ENCODE measurements around the gene NCOA3.
A peak's percentile ranks its signal among the peaks of the same experiment; 100 is the strongest.

Gene NCOA3

GRCh38 chr20:47648943-47649342 is 147.3 kb downstream of the NCOA3 start:
- DNase-seq, result no peak

GRCh38 chr20:47652301-47652700 is 150.6 kb downstream of the NCOA3 start:
- DNase-seq, result no peak

GRCh38 chr20:47652794-47653193 is 151.1 kb downstream of the NCOA3 start:
- DNase-seq, result no peak

- DNase-seq, result no peak
Measured at GRCh38 chr20:47653869-47654268, 152.2 kb downstream of the NCOA3 start.

DNA sequence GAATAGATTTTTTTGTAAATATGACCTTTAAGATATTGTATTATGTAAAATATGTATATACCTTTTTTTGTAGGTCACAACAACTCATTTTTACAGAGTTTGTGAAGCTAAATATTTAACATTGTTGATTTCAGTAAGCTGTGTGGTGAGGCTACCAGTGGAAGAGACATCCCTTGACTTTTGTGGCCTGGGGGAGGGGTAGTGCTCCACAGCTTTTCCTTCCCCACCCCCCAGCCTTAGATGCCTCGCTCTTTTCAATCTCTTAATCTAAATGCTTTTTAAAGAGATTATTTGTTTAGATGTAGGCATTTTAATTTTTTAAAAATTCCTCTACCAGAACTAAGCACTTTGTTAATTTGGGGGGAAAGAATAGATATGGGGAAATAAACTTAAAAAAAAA is 152.7 kb downstream of the NCOA3 start:
- DNase-seq, result no peak

DNA sequence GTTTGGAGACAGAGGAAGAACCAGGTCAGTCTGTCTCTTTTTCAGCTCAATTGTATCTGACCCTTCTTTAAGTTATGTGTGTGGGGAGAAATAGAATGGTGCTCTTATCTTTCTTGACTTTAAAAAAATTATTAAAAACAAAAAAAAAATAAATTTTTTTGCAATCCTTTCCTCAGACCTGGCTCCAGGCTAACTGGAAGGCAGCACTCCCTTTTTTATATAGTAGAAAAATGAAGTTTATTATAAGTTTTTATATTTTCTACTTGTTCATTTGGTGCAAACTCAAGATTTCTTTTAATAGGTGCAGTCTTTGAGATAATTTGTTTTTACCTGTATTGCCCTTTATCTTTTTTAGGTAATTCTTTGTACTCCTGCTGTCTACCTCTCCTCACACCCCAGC is 153.9 kb downstream of the NCOA3 start:
- no peak for DNase-seq

DNA sequence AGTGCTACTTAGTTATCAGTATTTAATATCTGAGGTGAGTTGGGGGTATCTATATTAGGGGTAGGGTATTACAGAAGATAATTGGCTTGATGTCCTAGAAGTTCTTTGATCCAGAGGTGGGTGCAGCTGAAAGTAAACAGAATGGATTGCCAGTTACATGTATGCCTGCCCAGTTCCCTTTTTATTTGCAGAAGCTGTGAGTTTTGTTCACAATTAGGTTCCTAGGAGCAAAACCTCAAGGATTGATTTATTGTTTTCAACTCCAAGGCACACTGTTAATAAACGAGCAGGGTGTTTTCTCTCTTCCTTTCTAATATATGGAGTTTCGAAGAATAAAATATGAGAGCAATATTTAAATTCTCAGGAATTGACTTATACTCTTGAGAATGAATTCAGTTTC is 154.6 kb downstream of the NCOA3 start:
- no peak for DNase-seq

DNA sequence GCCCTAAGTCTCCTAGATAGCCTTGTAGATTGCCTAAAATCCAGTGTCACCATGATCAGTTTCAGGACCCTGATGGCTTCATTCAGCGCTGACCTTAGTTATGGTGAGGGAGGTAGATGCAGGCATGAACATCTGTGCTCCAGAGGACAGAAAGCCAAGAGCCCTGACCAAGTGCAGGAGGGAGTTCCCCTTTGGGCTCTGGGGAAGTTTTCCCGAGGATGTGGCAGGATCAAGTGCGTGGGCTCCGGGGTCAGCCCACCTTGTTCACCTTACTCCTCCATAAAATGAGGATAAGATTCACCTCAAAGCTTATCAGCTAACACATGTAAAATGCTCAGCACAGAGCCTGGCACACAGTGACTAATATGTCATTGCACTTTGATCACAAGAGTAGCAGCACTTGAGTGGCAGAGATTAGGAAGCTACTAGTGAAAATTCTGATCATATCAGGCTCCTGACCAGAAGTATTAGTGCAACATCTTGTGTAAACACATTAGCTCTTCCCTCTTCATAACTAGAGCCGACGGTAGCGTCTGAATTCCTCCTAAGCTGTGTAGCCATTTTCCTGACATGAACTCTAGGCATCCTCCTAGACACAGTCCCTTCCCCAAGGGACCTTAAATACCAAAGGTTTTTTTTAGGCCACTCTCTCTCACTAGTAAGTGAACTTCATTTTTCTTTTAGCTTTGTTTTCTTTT is 158.4 kb downstream of the NCOA3 start:
- DNase-seq, result no peak

GRCh38 chr20:47660602-47660905 is 158.9 kb downstream of the NCOA3 start:
- DNase-seq, result no peak

DNA sequence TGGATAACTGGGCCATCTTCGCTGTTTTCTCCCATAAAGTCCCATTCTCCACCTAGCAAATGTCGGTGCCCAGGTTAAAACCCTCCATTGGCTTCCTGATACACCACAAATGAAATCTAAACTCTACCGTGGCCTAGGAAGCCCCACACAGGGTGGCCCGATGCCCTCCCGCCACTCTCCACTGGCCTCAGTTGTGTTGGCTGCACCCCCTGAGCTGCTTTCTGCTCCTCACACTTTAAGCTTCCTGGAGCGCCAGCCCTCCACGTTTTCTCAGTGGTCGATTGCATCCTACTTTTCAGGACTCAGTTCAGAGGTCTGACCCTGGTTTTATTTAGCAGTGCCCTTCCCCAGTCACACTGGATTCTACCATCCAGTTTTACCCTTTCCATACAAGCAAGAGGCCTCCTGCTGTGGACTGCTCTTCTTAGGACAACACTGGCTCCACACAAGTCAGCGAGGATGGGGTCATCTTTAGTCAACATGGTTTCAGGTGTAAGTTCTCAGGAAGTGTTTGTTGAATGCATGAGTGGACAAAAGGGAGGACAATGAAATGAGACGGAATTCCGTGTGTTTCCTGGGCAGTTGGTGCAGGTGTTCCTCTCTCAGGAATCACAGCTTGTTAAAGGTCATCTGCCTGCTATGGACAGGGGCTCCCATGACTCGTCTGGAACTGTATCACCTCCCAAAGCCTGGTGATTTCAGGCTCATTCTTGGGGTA is 159.5 kb downstream of the NCOA3 start:
- DNase-seq, result no peak

DNA sequence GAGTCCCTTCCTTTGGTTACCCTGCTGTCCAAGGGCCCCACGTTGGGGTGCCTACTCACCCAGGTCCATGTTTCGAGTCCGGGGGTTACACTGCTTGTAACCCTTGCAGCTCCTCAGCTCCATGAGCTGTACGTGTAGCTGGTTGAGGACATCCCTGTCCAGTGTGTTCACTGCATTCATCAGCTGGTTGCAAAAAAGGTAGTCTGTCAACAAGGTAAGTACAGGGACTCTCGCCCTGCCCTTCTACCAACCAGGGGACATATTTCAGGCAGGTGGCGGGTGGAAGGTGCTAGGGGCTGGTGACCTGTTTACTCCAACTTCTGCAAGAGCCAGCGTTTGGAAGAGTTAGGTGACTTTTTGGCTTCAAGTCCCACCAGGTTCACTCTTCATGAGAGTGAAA is 160.0 kb downstream of the NCOA3 start:
- no peak for DNase-seq

GRCh38 chr20:47662483-47663353 is 161.0 kb downstream of the NCOA3 start:
- DNase-seq, result no peak

GRCh38 chr20:47663354-47664067 is 161.8 kb downstream of the NCOA3 start:
- peak; percentile 66 for DNase-seq

DNA sequence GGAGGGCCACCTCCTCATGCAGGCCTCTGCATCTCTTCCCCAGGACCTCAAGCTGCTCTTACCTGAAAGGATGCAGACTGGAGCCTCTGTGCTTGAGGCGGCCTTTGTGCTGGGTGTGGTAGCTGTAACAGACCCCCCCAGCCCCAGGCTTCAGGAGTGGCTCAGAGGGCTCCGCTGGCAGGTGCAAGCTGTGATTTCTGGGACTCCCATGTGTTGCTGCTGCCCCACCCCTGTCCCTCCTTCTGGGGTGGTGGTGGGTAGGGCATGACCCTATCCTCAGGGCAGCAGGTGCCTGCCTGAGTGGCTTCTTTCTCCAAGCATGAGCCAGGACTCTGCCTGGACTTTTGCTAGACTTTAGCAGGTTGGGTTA is 162.4 kb downstream of the NCOA3 start:
- DNase-seq, result no peak

DNA sequence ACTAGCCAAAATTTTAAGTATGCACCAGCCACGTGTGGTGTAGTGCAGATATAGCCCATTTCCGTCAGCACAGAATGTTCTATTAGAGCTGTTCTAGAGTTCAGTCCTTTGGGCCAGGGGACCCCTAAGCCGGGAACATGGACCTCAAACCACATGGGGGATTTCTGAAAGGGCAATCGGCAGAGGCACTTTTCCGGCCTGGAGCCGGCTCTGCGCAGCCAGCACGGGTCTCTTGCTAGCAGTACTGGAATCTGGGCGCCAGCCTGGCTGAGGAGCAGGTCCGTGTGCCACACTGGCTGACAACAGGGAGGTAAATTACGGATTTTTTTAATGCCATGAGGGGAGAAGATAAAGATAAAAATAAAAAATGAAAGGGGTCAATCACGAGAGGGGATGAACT is 163.1 kb downstream of the NCOA3 start:
- no peak for DNase-seq

- DNase-seq, result no peak
Measured at GRCh38 chr20:47665221-47665991, 163.7 kb downstream of the NCOA3 start.

- no peak for DNase-seq
Measured at GRCh38 chr20:47666304-47666703, 164.6 kb downstream of the NCOA3 start.

GRCh38 chr20:47667086-47667485 is 165.4 kb downstream of the NCOA3 start:
- no peak for DNase-seq

DNA sequence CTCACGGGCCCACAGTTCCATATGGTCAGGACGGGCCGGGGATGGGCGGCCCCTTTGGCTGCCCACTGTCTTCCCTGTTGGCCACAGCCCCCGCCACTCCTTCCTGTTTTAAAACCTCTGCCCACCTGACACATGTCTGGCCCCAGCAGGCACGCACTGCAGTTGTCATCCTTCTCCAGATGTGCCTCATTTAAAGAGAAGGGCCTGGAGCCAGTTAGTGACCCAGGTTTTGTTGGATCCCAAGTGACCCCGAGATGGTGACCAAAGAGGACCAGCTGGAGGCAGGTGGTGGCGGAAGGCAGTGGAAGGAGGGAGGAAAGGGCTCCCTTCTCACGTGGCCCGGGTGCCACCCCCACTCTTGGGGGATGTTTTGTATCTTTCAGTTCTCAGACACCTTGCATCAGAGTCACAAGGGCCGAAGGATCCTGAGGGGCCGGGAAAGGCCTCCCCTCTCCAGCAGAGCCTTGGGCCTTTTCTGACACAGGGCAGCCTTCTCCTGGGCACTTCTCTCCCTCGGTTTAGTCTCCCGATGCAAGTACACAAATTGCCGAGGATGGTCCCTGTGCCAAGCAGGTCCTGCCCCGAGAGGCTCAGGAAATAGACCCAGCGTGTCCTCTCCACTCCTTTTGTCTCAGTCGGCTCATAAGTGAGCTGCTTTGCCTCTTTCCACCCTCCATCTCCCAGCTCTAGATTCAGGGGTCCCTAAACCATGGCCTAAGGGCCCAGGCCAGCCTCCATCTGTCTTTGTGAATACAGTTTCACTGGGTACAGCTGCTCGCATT is 166.0 kb downstream of the NCOA3 start:
- no peak for DNase-seq

DNA sequence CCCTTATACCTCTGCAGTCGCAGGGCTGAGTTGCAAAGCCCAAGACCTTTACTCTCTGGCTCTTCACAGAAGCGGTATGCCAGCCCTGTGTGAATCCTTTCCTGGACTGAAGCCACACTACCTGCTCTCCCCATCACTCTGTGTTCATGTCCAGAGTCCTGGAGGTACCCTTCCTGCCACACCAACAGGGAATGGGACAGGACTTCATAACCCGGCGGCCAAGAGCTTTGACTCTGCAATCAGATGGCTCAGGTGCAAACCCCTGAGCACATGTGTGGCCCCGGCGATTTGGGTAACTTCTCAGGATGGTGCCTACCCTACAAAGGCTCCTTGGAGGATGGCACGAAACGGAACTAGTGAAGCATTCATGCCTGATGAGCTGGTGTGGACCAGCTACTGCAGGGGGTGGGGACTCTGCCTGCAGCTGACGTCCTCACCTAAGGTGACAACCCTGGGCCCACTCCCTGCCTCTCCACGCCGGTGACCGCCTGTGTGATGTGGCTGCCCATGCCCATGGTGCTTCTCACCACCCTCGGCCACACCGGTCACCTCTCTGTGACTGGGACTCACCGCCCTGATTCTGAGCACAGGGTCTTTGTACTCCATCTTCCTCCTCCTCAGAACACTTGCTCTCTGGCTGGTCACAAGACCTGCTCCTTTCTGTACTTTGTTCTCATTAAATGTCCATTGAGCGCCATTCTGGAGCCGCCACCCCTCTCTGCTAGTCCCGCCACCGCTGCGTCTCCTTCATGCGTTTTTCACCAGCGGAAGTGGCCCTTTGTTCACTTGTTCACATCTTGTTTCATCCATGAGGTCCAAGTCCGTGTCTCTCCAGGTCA is 166.8 kb downstream of the NCOA3 start:
- no peak for DNase-seq

DNA sequence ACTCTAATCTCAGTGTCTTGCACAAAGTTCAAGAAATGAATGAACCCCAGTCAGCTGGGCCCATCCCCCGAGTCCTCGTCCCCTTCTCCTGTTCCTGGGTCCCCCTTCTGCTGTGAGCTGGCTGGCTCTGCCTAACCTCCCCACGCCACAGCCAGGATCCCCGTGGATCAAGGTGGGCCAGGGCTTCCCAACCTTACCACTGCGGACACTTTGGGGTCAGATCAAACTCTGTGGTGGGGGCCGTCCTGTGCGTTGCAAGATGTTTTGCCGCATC is 167.4 kb downstream of the NCOA3 start:
- no peak for DNase-seq
